GM12891 (cell line): ENCODE results near the gene MAMDC2.

Experiments used
- PAX5 ChIP-seq: IDR thresholded peaks from 2 replicates; pipeline ENCODE4 v1.6.1; 2011; ENCODE audit warnings: low read length, moderate library complexity, mild to moderate bottlenecking; ENCODE audit not compliant: insufficient read depth, severe bottlenecking
- POLR2A ChIP-seq: IDR thresholded peaks from 2 replicates; pipeline ENCODE4 v1.6.1; 2011; ENCODE audit warnings: low read depth, low read length, control low read depth
- POLR2AphosphoS5 ChIP-seq: IDR thresholded peaks from 2 replicates; pipeline ENCODE4 v1.6.1; 2011; ENCODE audit warnings: low read depth, low read length, control low read depth
- POU2F2 ChIP-seq: IDR thresholded peaks from 2 replicates; pipeline ENCODE4 v1.6.1; 2011; ENCODE audit warnings: low read depth, mild to moderate bottlenecking, control low read depth, low read length, moderate library complexity
- SPI1 ChIP-seq: IDR thresholded peaks from 2 replicates; pipeline ENCODE4 v1.6.1; 2011; ENCODE audit warnings: low read depth, low read length, control low read depth
- TAF1 ChIP-seq: IDR thresholded peaks from 2 replicates; pipeline ENCODE4 v1.6.1; 2011; ENCODE audit warnings: low read depth, low read length, control low read depth

- TF ChIP-seq POLR2A (no peak), POLR2AphosphoS5 (no peak), TAF1 (no peak), SPI1 (no peak), PAX5 (no peak), POU2F2 (no peak)
Observed at GRCh38 chr9:70120834-70121510, 77.3 kb downstream of the MAMDC2 start.
